Neuronal stem cell (in vitro differentiated cells): ENCODE data around the gene INO80E.

Experiments used
- DNase-seq: peaks from one replicate; pipeline ENCODE4 v3.0.0-alpha.2; 2013; ENCODE audit warnings: low spot score
- H2AFZ ChIP-seq: one replicate; pipeline ENCODE4 v1.6.1; 2013; ENCODE audit warnings: mild to moderate bottlenecking, low read length, inconsistent platforms
- H2AK5ac ChIP-seq: 2 replicates; pipeline ENCODE4 v1.6.1; 2013; ENCODE audit warnings: low read depth, mild to moderate bottlenecking, inconsistent platforms, low read length, moderate library complexity, mixed read lengths
- H2BK120ac ChIP-seq: 2 replicates; pipeline ENCODE4 v1.6.1; 2013; ENCODE audit warnings: low read depth, mild to moderate bottlenecking, inconsistent platforms, low read length, moderate library complexity, mixed read lengths
- H2BK12ac ChIP-seq: one replicate; pipeline ENCODE4 v1.6.1; 2013; ENCODE audit warnings: low read length, inconsistent platforms
- H2BK15ac ChIP-seq: 2 replicates; pipeline ENCODE4 v1.6.1; 2013; ENCODE audit warnings: mild to moderate bottlenecking, low read length, inconsistent platforms, mixed read lengths
- H2BK5ac ChIP-seq: one replicate; pipeline ENCODE4 v1.6.1; 2013; ENCODE audit warnings: inconsistent platforms, mild to moderate bottlenecking, low read length, moderate library complexity
- H3K14ac ChIP-seq: one replicate; pipeline ENCODE4 v1.6.1; 2013; ENCODE audit warnings: low read length, inconsistent platforms
- H3K18ac ChIP-seq: 2 replicates; pipeline ENCODE4 v1.6.1; 2013; ENCODE audit warnings: low read length, inconsistent platforms
- H3K23ac ChIP-seq: 2 replicates; pipeline ENCODE4 v1.6.1; 2013; ENCODE audit warnings: low read depth, mild to moderate bottlenecking, mixed read lengths, low read length, inconsistent platforms; ENCODE audit not compliant: poor library complexity
- H3K27ac ChIP-seq: replicated peaks from 3 replicates; pipeline ENCODE4 v1.5.1; 2013; ENCODE audit warnings: low read length, inconsistent platforms
- H3K27me3 ChIP-seq, 3 experiments: 2 replicates each; pipeline ENCODE4 v1.6.1; 2013; ENCODE audit warnings: low read length in 3 of 3, mild to moderate bottlenecking in 2 of 3, inconsistent platforms in 1 of 3, low read depth in 1 of 3, mixed read lengths in 1 of 3, moderate library complexity in 1 of 3; ENCODE audit not compliant: control insufficient read depth in 3 of 3, insufficient read depth in 3 of 3
- H3K36me3 ChIP-seq, 2 donors: replicated peaks in 1 of 2; 2 replicates each; pipeline ENCODE4 v1.6.1; 2013; ENCODE audit warnings: low read length in 2 of 2; ENCODE audit not compliant: control insufficient read depth in 2 of 2, insufficient read depth in 2 of 2
- H3K4ac ChIP-seq: 2 replicates; pipeline ENCODE4 v1.6.1; 2013; ENCODE audit warnings: inconsistent platforms, mild to moderate bottlenecking, low read length, moderate library complexity
- H3K4me1 ChIP-seq, 2 donors: 1 replicate in 1 of 2; 2 replicates in 1 of 2; pipeline ENCODE4 v1.6.1; 2013; ENCODE audit warnings: low read length in 2 of 2, low read depth in 1 of 2; ENCODE audit not compliant: control insufficient read depth in 2 of 2, insufficient read depth in 1 of 2
- H3K4me2 ChIP-seq: one replicate; pipeline ENCODE4 v1.6.1; 2013; ENCODE audit warnings: mild to moderate bottlenecking, low read length, inconsistent platforms; ENCODE audit not compliant: insufficient read depth, poor library complexity, severe bottlenecking
- H3K4me3 ChIP-seq, 2 donors: 2 replicates each; pipeline ENCODE4 v1.5.1; 2013; ENCODE audit warnings: low read length in 2 of 2, mild to moderate bottlenecking in 2 of 2, inconsistent platforms in 1 of 2, moderate library complexity in 1 of 2
- H3K79me1 ChIP-seq: one replicate; pipeline ENCODE4 v1.6.1; 2013; ENCODE audit warnings: low read depth, mild to moderate bottlenecking, inconsistent platforms, low read length, moderate library complexity
- H3K9ac ChIP-seq: one replicate; pipeline ENCODE4 v1.6.1; 2013; ENCODE audit warnings: mild to moderate bottlenecking, low read depth, low read length, inconsistent platforms; ENCODE audit not compliant: poor library complexity
- H3K9me3 ChIP-seq, 2 donors: replicated peaks in 1 of 2; 2 replicates each; pipeline versions ENCODE3 to v1.6.1; 2013; ENCODE audit warnings: low read length in 2 of 2, mild to moderate bottlenecking in 2 of 2, inconsistent platforms in 1 of 2, low read depth in 1 of 2, mixed read lengths in 1 of 2, moderate library complexity in 1 of 2; ENCODE audit not compliant: control insufficient read depth in 2 of 2, insufficient read depth in 1 of 2
- H4K8ac ChIP-seq: one replicate; pipeline ENCODE4 v1.6.1; 2013; ENCODE audit warnings: low read depth, mild to moderate bottlenecking, inconsistent platforms, low read length, moderate library complexity
- H4K91ac ChIP-seq: one replicate; pipeline ENCODE4 v1.6.1; 2013; ENCODE audit warnings: low read length, low read depth, mild to moderate bottlenecking, inconsistent platforms; ENCODE audit not compliant: poor library complexity
- WGBS, 2 donors: extraction: QIAGEN DNeasy Blood & Tissue Kit; methylation state at CpG; one replicate each; pipeline ENCODE4 v1.1.7; 2013; ENCODE audit warnings: missing lambda C conversion rate in 2 of 2, mixed read lengths in 1 of 2; ENCODE audit not compliant: insufficient read length in 2 of 2, insufficient replicate concordance in 1 of 2; ENCODE audit errors: extremely low coverage in 2 of 2; 5-methylcytosine and 5-hydroxymethylcytosine counted together

Gene INO80E

GRCh38 chr16:29986931-29987330 is 9.1 kb upstream of the INO80E start:
- H2BK12ac ChIP-seq: no peak overlapping the region
- no CpG with 5 or more reads among the region's 5 CpGs for WGBS, 2 donors
- H3K18ac ChIP-seq: no peak overlapping the region
- no peak for DNase-seq
- no peak overlapping the region for H3K4me2 ChIP-seq
- no peak overlapping the region for H2AK5ac ChIP-seq
- peaks cover 2% of the 10 kb centered on the region for H3K79me1 ChIP-seq
- H3K27ac ChIP-seq: no peak overlapping the region
- H3K23ac ChIP-seq: no peak overlapping the region
- H3K9ac ChIP-seq: no peak overlapping the region
- no peak overlapping the region for H2BK15ac ChIP-seq
- no peak overlapping the region for H4K91ac ChIP-seq
- H4K8ac ChIP-seq: no peak overlapping the region
- H3K4ac ChIP-seq: no peak overlapping the region
- no peak overlapping the region for H3K14ac ChIP-seq
- no peak overlapping the region for H2AFZ ChIP-seq
- H2BK5ac ChIP-seq: no peak overlapping the region
- H3K36me3 ChIP-seq: peaks cover 66 to 100% of the 10 kb centered on the region in 2 donors
- H3K4me1 ChIP-seq: no peaks in the 10 kb centered on the region
- no peak overlapping the region for H3K4me3 ChIP-seq
- H3K9me3 ChIP-seq: no peaks in the 10 kb centered on the region
- H3K27me3 ChIP-seq: no peaks in the 10 kb centered on the region
- no peak overlapping the region for H2BK120ac ChIP-seq

GRCh38 chr16:29987371-29988085 is 8.5 kb upstream of the INO80E start:
- WGBS, 2 donors: no CpG with 5 or more reads among the region's 35 CpGs

GRCh38 chr16:29988346-29989075 is 7.5 kb upstream of the INO80E start:
- H3K79me1 ChIP-seq: peaks cover 2% of the 10 kb centered on the region
- H3K14ac ChIP-seq: no peak overlapping the region
- H3K36me3 ChIP-seq: peaks cover 62 to 100% of the 10 kb centered on the region in 2 donors

More at GRCh38 chr16:29987371-29988085, 8.5 kb upstream of the INO80E start:
- Histone ChIP-seq H3K4me1 (no peaks in the 10 kb centered on the region), H3K14ac (no peak overlapping the region), H2BK12ac (no peak overlapping the region), H4K8ac (no peak overlapping the region), H3K27ac (no peak overlapping the region), H3K79me1 (peaks cover 2% of the 10 kb centered on the region), H3K4ac (no peak overlapping the region), H3K23ac (no peak overlapping the region), H4K91ac (no peak overlapping the region), H3K36me3 (peaks cover 64 to 100% of the 10 kb centered on the region in 2 donors), H2BK5ac (no peak overlapping the region), H3K4me3 (no peak overlapping the region), H3K4me2 (no peak overlapping the region), H2BK15ac (no peak overlapping the region), H3K27me3 (no peaks in the 10 kb centered on the region), H3K9me3 (no peaks in the 10 kb centered on the region), H2AFZ (no peak overlapping the region), H2AK5ac (no peak overlapping the region), H3K18ac (no peak overlapping the region), H3K9ac (no peak overlapping the region), H2BK120ac (no peak overlapping the region)
- DNase-seq: no peak

GRCh38 chr16:29989111-29989858 is 6.8 kb upstream of the INO80E start:
- no peak overlapping the region for H2AFZ ChIP-seq
- no peak for DNase-seq
- H3K36me3 ChIP-seq: peaks cover 56 to 100% of the 10 kb centered on the region in 2 donors
- no peak overlapping the region for H3K27ac ChIP-seq
- H2AK5ac ChIP-seq: no peak overlapping the region
- H3K9ac ChIP-seq: no peak overlapping the region
- no CpG with 5 or more reads among the region's 23 CpGs for WGBS, 2 donors
- H3K4me3 ChIP-seq: no peak overlapping the region
- H2BK5ac ChIP-seq: no peak overlapping the region
- no peak overlapping the region for H2BK15ac ChIP-seq
- H3K4me2 ChIP-seq: no peak overlapping the region
- no peak overlapping the region for H2BK120ac ChIP-seq
- no peaks in the 10 kb centered on the region for H3K9me3 ChIP-seq
- H3K18ac ChIP-seq: no peak overlapping the region
- no peak overlapping the region for H3K23ac ChIP-seq
- H3K79me1 ChIP-seq: peaks cover 2% of the 10 kb centered on the region
- no peaks in the 10 kb centered on the region for H3K27me3 ChIP-seq
- no peaks in the 10 kb centered on the region for H3K4me1 ChIP-seq
- no peak overlapping the region for H4K8ac ChIP-seq
- no peak overlapping the region for H4K91ac ChIP-seq
- no peak overlapping the region for H3K14ac ChIP-seq
- no peak overlapping the region for H3K4ac ChIP-seq
- no peak overlapping the region for H2BK12ac ChIP-seq

More at GRCh38 chr16:29988346-29989075, 7.5 kb upstream of the INO80E start:
- Histone ChIP-seq H3K18ac (no peak overlapping the region), H3K9ac (no peak overlapping the region), H3K4ac (no peak overlapping the region), H2BK12ac (no peak overlapping the region), H3K4me3 (no peak overlapping the region), H3K9me3 (no peaks in the 10 kb centered on the region), H3K27ac (no peak overlapping the region), H2AK5ac (no peak overlapping the region), H3K23ac (no peak overlapping the region), H3K4me1 (no peaks in the 10 kb centered on the region), H4K91ac (no peak overlapping the region), H4K8ac (no peak overlapping the region), H3K4me2 (no peak overlapping the region), H2BK120ac (no peak overlapping the region), H2BK5ac (no peak overlapping the region), H3K27me3 (no peaks in the 10 kb centered on the region), H2AFZ (no peak overlapping the region), H2BK15ac (no peak overlapping the region)
- no peak for DNase-seq
- WGBS, 2 donors: no CpG with 5 or more reads among the region's 17 CpGs
